ENCODE data around the gene GPR107.

DNA sequence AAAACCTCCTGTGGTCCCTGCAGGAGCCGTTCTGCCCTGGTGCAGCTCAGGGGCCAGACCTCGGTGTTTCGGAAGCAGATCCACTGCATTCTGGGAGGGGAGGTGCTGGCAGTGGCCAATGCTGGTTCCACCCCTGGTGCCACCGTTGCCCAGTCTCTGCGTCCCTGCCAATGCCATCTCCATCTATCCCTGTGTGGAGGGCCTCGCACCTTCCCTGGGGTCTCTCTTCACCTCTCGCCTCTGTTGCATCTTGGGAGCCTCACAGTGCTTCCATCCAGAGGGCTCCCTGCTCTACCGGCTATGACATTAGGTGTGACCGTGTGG is 133.8 kb downstream of the GPR107 start:
- TF ChIP-seq, protein P1, sequence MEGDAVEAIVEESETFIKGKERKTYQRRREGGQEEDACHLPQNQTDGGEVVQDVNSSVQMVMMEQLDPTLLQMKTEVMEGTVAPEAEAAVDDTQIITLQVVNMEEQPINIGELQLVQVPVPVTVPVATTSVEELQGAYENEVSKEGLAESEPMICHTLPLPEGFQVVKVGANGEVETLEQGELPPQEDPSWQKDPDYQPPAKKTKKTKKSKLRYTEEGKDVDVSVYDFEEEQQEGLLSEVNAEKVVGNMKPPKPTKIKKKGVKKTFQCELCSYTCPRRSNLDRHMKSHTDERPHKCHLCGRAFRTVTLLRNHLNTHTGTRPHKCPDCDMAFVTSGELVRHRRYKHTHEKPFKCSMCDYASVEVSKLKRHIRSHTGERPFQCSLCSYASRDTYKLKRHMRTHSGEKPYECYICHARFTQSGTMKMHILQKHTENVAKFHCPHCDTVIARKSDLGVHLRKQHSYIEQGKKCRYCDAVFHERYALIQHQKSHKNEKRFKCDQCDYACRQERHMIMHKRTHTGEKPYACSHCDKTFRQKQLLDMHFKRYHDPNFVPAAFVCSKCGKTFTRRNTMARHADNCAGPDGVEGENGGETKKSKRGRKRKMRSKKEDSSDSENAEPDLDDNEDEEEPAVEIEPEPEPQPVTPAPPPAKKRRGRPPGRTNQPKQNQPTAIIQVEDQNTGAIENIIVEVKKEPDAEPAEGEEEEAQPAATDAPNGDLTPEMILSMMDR (IDR thresholded peaks at IDR 0.05): no peak
- TF ChIP-seq ZFX (IDR thresholded peaks at IDR 0.05; ENCODE audit: borderline replicate concordance): no peak
